ENCODE measurements around the gene HTRA3.

HTRA3 gene

DNA sequence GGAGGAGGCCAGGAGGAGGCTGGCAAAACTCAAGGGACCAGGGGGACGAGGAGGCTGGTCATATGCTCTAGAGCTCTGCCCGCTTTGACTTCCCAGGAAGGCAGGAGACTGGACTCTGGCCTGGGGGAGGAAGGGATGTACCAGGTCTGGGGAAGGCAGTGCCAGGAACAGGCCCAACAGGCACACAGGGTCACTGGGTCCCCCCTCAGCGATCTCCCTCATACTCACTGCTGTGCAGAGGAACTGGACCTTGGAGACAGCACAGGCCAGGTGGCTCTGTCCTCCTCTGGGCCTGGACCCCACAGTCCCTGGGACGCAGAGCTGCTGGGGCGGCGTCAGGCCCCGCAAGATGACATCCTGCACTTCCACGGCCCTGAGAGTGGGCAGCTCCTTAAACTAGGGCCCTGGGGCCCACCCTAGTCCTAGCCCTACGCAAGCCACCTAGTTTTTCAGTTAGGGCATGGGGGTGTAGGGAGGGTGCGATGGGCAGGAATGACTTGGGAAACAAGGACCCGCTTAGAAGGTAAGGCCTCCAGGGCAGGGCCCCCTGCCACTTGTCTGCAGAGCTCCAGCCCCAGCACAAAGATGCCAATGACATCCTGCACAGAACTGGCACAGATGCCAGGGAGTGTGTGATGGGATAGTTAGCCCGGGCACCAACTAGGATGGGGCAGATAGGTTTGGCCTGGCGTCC lies 59.5 kb downstream of the HTRA3 start:
- Histone ChIP-seq H3K9ac (ENCODE audit: low read length) (no peak overlapping the region), H3K9me3 (ENCODE audit: insufficient read depth, low read length) (no peaks in the 10 kb centered on the region), H3K36me3 (replicated peaks; ENCODE audit: low read depth, low read length) (no peaks in the 10 kb centered on the region), H3K27me3 (ENCODE audit: low read depth, low read length) (no peaks in the 10 kb centered on the region), H3K4me3 (ENCODE audit: low read length) (no peak overlapping the region), H3K27ac (ENCODE audit: low read length) (no peak overlapping the region), H3K4me2 (ENCODE audit: low read length) (no peak overlapping the region), H3K4me1 (ENCODE audit: low read length) (no peaks in the 10 kb centered on the region), H4K20me1 (ENCODE audit: insufficient read depth, low read length) (no peaks in the 10 kb centered on the region), H3K79me2 (ENCODE audit: low read length) (no peaks in the 10 kb centered on the region), H2AFZ (ENCODE audit: low read depth, low read length) (no peak overlapping the region)
- no peak for TF ChIP-seq EZH2phosphoT487 (IDR thresholded peaks at IDR 0.05; ENCODE audit: low read depth)
- TF ChIP-seq CTCF (IDR thresholded peaks at IDR 0.05; ENCODE audit: low read depth, low read length) = no peak

DNA sequence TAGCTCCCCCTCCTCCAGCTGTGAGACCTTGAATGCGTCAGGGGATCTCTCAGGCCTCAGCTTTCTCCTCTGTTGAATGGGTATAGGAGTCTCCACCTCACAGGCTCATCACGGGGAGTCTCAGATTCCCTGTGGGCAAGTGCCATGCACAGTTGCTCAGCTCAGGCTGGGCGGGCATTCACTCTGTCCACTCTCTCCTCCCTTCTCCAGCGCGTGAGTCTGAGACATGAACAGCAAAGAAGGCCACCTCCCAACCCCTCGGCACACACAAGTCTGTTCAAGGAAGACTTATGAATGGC lies 60.0 kb downstream of the HTRA3 start:
- H3K27ac ChIP-seq (ENCODE audit: low read length) = no peak overlapping the region
- H2AFZ ChIP-seq (ENCODE audit: low read depth, low read length) = no peak overlapping the region
- no peaks in the 10 kb centered on the region for H3K9me3 ChIP-seq (ENCODE audit: insufficient read depth, low read length)
- TF ChIP-seq CTCF (IDR thresholded peaks at IDR 0.05; ENCODE audit: low read depth, low read length) (no peak), EZH2phosphoT487 (IDR thresholded peaks at IDR 0.05; ENCODE audit: low read depth) (no peak)
- H3K4me2 ChIP-seq (ENCODE audit: low read length) = no peak overlapping the region
- no peaks in the 10 kb centered on the region for H3K4me1 ChIP-seq (ENCODE audit: low read length)
- H4K20me1 ChIP-seq (ENCODE audit: insufficient read depth, low read length) = no peaks in the 10 kb centered on the region
- H3K36me3 ChIP-seq (replicated peaks; ENCODE audit: low read depth, low read length) = no peaks in the 10 kb centered on the region
- no peaks in the 10 kb centered on the region for H3K79me2 ChIP-seq (ENCODE audit: low read length)
- no peaks in the 10 kb centered on the region for H3K27me3 ChIP-seq (ENCODE audit: low read depth, low read length)
- H3K9ac ChIP-seq (ENCODE audit: low read length) = no peak overlapping the region
- H3K4me3 ChIP-seq (ENCODE audit: low read length) = no peak overlapping the region

- H3K4me2 ChIP-seq (ENCODE audit: low read length) = no peak overlapping the region
- no peaks in the 10 kb centered on the region for H3K27me3 ChIP-seq (ENCODE audit: low read depth, low read length)
- no peak for TF ChIP-seq CTCF (IDR thresholded peaks at IDR 0.05; ENCODE audit: low read depth, low read length)
- TF ChIP-seq EZH2phosphoT487 (IDR thresholded peaks at IDR 0.05; ENCODE audit: low read depth) = no peak
- H3K36me3 ChIP-seq (replicated peaks; ENCODE audit: low read depth, low read length) = no peaks in the 10 kb centered on the region
- H4K20me1 ChIP-seq (ENCODE audit: insufficient read depth, low read length) = no peaks in the 10 kb centered on the region
- no peak overlapping the region for H2AFZ ChIP-seq (ENCODE audit: low read depth, low read length)
- H3K27ac ChIP-seq (ENCODE audit: low read length) = no peak overlapping the region
- H3K9me3 ChIP-seq (ENCODE audit: insufficient read depth, low read length) = no peaks in the 10 kb centered on the region
- H3K79me2 ChIP-seq (ENCODE audit: low read length) = no peaks in the 10 kb centered on the region
- no peak overlapping the region for H3K4me3 ChIP-seq (ENCODE audit: low read length)
- no peaks in the 10 kb centered on the region for H3K4me1 ChIP-seq (ENCODE audit: low read length)
- no peak overlapping the region for H3K9ac ChIP-seq (ENCODE audit: low read length)
Measured at GRCh38 chr4:8329859-8330761, 60.6 kb downstream of the HTRA3 start.

DNA sequence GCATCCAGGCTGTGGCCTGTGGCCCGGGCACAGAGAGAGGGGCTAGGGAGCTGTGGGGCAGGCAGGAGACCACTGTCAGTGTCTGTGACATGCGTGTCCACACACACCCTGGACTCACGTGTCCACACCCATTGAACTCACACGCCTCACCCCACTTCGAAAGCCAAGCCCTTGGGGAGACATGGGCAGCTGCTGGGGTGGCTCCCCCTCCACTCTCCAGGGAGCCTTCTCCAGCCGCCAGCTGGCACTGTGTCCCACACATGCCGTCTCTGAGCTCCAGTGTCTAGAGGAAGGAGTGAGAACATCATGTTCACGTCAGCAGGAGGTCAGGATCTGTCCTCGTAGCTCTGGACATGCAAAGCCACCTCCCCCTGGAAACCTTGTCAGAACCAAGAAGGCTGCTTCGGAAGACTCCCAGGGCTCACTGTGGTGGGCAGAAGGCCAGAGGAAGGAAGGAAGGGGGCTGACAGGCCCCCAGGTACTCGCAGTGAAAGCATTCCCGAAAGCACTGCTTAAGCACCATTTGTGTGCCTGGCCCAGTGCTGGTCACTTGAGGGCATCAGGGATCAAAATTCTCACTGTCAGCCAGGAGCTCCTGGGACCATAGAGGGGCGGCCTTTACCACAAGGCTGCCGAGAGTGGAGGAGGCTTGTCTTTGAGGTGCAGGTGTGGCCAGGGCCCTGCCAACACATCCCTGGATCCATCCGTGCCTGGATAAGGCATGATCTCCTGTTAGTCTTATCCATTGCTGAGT lies 61.4 kb downstream of the HTRA3 start:
- Histone ChIP-seq H3K27ac (ENCODE audit: low read length) (no peak overlapping the region), H3K9me3 (ENCODE audit: insufficient read depth, low read length) (no peaks in the 10 kb centered on the region), H3K4me1 (ENCODE audit: low read length) (no peaks in the 10 kb centered on the region), H3K27me3 (ENCODE audit: low read depth, low read length) (no peaks in the 10 kb centered on the region), H3K4me3 (ENCODE audit: low read length) (no peak overlapping the region), H3K9ac (ENCODE audit: low read length) (no peak overlapping the region), H3K36me3 (replicated peaks; ENCODE audit: low read depth, low read length) (no peaks in the 10 kb centered on the region), H3K79me2 (ENCODE audit: low read length) (no peaks in the 10 kb centered on the region), H2AFZ (ENCODE audit: low read depth, low read length) (no peak overlapping the region), H3K4me2 (ENCODE audit: low read length) (no peak overlapping the region), H4K20me1 (ENCODE audit: insufficient read depth, low read length) (no peaks in the 10 kb centered on the region)
- no peak for TF ChIP-seq EZH2phosphoT487 (IDR thresholded peaks at IDR 0.05; ENCODE audit: low read depth)
- no peak for TF ChIP-seq CTCF (IDR thresholded peaks at IDR 0.05; ENCODE audit: low read depth, low read length)
